GM06990 (cell line): ENCODE measurements around the gene CDKL1.
"Not testable (repeated sequence)": the region's sequence is repeated elsewhere in the genome, so short reads cannot be mapped to it uniquely, and the experiment has no call there.

Source experiments
- DNase-seq: peaks from one replicate; pipeline ENCODE4 v3.0.0-alpha.2; 2011; ENCODE audit not compliant: insufficient read length; ENCODE audit errors: extremely low read depth
- H3K27me3 ChIP-seq: replicated peaks from 2 replicates; pipeline ENCODE4 v1.6.0; 2011; ENCODE audit warnings: low read length; ENCODE audit not compliant: control insufficient read depth, insufficient read depth
- H3K36me3 ChIP-seq: 2 replicates; pipeline ENCODE4 v1.5.1; 2011; ENCODE audit warnings: low read length; ENCODE audit not compliant: control insufficient read depth, insufficient read depth
- H3K4me3 ChIP-seq: replicated peaks from 2 replicates; pipeline ENCODE4 v1.5.1; 2011; ENCODE audit warnings: low read depth, mild to moderate bottlenecking, control low read depth, low read length
- TF ChIP-seq, protein P1 (sequence below): IDR thresholded peaks from 2 replicates; pipeline ENCODE4 v1.5.1; 2011; ENCODE audit warnings: low read length, control low read depth, mild to moderate bottlenecking, inconsistent platforms; ENCODE audit not compliant: insufficient read depth, poor library complexity, severe bottlenecking

The CDKL1 gene

DNA sequence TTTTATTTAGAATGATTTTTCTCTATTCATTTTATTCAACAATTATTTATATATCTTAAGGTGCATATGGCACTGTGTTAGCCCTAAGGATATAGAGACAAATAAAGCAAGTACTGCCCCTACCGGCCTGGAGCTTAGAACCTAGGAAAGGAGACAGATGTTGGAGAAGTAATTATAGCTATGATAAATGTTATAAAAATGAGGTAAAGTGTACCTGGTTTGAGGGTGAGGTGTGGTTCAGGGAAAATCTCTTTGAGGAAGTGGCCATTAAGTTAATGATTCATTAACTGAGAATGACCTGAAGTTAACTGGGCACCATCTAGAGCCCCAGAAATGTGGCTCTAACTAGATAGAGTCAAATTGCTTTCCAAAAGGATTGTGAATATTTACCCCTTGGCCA lies 31.9 kb downstream of the CDKL1 start:
- Histone ChIP-seq H3K27me3 (no peaks in the 10 kb centered on the region), H3K36me3 (no peaks in the 10 kb centered on the region), H3K4me3 (no peak overlapping the region)
- TF ChIP-seq, protein P1, sequence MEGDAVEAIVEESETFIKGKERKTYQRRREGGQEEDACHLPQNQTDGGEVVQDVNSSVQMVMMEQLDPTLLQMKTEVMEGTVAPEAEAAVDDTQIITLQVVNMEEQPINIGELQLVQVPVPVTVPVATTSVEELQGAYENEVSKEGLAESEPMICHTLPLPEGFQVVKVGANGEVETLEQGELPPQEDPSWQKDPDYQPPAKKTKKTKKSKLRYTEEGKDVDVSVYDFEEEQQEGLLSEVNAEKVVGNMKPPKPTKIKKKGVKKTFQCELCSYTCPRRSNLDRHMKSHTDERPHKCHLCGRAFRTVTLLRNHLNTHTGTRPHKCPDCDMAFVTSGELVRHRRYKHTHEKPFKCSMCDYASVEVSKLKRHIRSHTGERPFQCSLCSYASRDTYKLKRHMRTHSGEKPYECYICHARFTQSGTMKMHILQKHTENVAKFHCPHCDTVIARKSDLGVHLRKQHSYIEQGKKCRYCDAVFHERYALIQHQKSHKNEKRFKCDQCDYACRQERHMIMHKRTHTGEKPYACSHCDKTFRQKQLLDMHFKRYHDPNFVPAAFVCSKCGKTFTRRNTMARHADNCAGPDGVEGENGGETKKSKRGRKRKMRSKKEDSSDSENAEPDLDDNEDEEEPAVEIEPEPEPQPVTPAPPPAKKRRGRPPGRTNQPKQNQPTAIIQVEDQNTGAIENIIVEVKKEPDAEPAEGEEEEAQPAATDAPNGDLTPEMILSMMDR = no peak
- DNase-seq = no peak

DNA sequence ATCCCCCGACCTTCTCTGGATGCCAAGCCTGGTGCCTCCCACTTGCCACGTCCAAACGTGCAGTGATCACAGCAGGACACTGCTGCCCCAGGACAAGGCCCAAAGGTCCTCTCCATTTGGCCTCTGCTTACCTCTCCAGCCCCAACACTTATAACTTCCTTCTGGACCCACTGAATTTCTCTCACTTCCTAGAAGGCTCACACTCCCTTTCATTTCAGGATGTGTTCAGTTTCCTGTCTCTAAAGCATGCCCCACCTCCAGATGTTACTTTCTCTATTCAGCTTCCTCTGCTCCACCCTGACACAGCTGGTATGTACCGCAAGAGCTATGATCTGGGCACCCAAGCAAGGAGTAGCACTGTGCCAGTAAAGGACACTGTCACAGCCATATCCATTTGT lies 33.0 kb downstream of the CDKL1 start:
- H3K4me3 ChIP-seq = peak overlapping the region; percentile 63
- H3K36me3 ChIP-seq = no peaks in the 10 kb centered on the region
- no peaks in the 10 kb centered on the region for H3K27me3 ChIP-seq
- peak; percentile 55 for DNase-seq
- TF ChIP-seq, protein P1 = no peak

DNA sequence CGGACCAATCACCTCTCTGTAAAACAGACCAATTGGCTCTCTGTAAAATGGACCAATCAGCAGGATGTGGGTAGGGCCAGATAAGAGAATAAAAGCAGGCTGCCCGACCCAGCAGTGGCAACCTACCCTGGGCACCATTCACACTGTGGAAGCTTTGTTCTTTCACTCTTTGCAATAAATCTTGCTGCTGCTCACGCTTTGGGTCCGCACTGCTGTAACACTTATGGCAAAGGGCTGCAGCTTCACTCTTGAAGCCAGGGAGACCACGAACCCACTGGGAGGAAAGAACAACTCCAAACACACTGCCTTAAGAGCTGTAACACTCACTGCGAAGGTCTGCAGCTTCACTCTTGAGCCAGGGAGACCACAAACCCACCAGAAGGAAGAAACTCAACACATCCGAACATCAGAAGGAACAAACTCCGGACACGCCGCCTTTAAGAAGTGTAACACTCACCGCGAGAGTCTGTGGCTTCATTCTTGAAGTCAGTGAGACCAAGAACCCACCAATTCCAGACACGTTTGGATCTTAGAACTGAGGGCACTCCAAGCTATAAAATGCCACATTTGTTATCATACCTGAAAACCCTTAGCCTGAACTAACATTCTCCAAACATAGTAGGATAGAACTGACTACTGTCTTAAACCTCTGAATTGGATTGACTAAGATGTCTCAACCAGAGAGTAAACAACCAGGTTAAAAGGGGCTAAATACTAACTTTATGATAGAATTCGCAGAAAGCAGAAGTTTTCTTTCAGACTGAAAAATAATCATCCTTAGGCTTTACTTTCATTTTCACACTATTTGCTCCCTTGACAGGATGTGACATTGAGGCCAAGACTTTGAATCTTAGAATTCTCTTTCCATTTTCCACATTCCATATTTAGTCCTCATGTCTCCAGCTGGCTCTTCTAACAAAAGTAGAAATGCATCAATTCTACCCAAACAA lies 33.6 kb downstream of the CDKL1 start:
- peak overlapping the region; percentile 63 for H3K4me3 ChIP-seq
- TF ChIP-seq, protein P1 = no peak
- no peaks in the 10 kb centered on the region for H3K36me3 ChIP-seq
- DNase-seq = peak; percentile 18
- no peaks in the 10 kb centered on the region for H3K27me3 ChIP-seq

DNA sequence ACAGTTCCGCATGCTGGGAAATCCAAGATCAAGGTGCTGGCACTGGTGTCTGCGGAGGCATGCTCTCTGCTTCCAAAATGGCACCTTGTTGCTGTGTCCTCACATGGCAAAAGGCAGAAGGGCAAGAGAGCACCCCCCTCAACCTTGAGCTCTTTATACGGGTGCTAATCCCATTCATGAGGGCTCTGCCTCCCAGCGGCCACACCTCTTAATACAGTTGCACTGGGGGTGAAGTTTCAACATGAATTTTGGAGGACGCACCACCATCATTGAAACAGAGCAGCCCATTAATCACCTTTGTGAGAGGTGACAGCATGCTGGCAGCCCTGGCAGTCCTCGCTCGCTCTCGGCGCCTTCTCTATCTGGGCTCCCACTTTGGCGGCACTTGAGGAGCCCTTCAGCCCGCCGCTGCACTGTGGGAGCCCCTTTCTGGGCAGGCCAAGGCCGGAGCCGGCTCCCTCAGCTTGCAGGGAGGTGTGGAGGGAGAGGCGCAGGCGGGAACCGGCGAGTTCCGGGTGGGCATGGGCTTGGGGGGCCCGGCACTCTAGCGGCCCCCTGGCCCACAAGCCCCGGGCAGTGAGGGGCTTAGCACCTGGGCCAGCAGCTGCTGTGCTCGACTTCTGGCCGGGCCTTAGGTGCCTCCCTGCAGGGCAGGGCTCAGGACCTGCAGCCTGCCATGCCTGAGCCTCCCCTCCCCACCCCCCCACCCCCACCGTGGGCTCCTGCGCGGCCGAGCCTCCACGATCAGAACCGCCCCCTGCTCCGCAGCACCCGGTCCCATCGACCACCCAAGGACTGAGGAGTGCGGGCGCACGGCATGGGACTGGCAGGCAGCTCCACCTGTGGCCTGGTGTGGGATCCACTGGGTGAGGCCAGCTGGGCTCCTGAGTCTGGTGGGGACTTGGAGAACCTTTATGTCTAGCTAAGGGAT lies 34.9 kb downstream of the CDKL1 start:
- not testable (repeated sequence) for H3K36me3 ChIP-seq, H3K4me3 ChIP-seq, DNase-seq, H3K27me3 ChIP-seq

DNA sequence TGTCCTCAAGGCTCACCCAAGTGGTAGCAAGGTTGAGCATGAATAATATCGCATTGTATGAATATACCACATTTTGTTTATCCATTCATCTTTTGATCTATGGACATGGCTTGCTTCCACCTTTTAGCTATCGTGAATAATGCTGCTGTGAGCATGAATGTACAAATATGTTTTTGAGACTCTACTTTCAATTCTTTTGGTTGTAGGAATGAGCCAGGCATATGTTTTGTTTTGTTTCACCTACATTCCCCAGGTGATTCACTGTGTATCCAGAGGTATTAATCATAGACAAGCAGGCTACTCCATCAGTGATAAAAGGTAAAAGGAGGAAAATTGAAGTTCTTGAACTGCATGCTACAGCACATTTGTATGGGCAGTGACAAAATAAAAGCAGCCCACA lies 35.8 kb downstream of the CDKL1 start:
- Histone ChIP-seq H3K27me3 (no peaks in the 10 kb centered on the region), H3K4me3 (no peak overlapping the region), H3K36me3 (no peaks in the 10 kb centered on the region; the same call in 1 of the 2 replicates)
- TF ChIP-seq, protein P1 = no peak
- no peak for DNase-seq

DNA sequence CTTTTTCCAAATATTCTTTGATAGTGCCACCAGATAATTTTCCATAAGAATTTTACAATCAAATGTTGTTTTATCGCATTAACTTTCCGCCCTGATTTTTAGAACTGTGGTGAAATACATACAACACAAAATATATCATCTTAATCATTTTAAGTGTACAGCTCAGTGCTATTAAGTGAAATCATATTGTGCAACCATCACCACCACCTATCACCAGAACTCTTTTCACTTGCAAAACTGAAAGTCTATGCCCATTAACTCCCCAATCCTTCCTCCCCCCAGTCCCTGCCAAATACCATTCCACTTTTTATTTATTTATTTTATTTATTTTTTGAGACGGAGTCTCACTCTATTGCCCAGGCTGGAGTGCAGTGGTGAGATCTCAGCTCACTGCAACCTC lies 36.6 kb downstream of the CDKL1 start:
- no peak for DNase-seq
- Histone ChIP-seq H3K4me3 (no peak overlapping the region), H3K27me3 (no peaks in the 10 kb centered on the region), H3K36me3 (no peaks in the 10 kb centered on the region; the same call in none of the 2 replicates)
- TF ChIP-seq, protein P1 = no peak
